Measurements from ENCODE around the gene SUN2. TPM values are rescaled to one million over a fixed set of nuclear protein-coding genes. Genes with fewer than 3 reads are reported as not detected.

Gene SUN2
- total RNA-seq, 4 donors from 2014 or later: 417 to 598 (median 449) TPM

DNA sequence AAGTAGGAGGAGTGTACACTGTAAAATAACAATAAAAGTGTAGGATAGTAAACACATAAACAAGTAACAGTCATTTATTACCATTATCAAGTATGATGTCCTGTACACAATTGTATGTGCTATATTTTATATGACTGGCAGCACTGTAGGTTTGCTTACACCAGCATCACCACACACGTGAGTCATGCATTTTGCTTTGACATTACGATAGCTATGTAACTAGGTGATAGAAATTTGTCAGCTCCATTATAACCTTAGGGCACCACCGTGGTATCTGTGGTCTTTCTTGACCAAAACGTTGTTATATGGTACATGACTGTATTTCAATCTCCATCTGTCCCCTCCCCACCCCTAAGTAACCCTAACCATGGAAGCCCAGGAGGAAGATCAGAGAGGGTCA, 37.0 kb upstream of the SUN2 start:
- Histone ChIP-seq H3K4me1 (peaks cover 29 to 35% (median 31%) of the 10 kb centered on the region in 4 donors), H3K27ac (replicated peaks in 1 of 4) (peak overlapping the region; percentile 84 to 91 (median 86)), H3K9me3 (no peaks in the 10 kb centered on the region), H3K36me3 (peaks cover 0 to 15% (median 10%) of the 10 kb centered on the region in 4 donors), H3K27me3 (no peaks in the 10 kb centered on the region), H3K4me3 (peak overlapping the region in 3 of 4 donors; percentile 73 to 95 (median 87))
- intact Hi-C loops (cut with DNase I): no loop called here
- TF ChIP-seq EP300 (IDR thresholded peaks at IDR 0.05) (no peak), POLR2A (IDR thresholded peaks at IDR 0.05; ENCODE audit: low read depth) (no peak), POLR2AphosphoS5 (IDR thresholded peaks at IDR 0.05) (no peak), CTCF (IDR thresholded peaks at IDR 0.05) (no peak)
- no peak for DNase-seq (ENCODE audit: extremely low spot score)
- WGBS: 61% methylated on average over 4 of the region's 4 CpGs

GRCh38 chr22:38789606-38790005, 33.8 kb upstream of the SUN2 start:
- DNase-seq (ENCODE audit: extremely low spot score): no peak
- Histone ChIP-seq H3K36me3 (peaks cover 0 to 15% (median 10%) of the 10 kb centered on the region in 4 donors), H3K4me3 (no peak overlapping the region), H3K9me3 (no peaks in the 10 kb centered on the region), H3K27ac (replicated peaks in 1 of 4) (peak overlapping the region in 1 of 4 donors; percentile 61), H3K4me1 (peaks cover 47 to 60% (median 57%) of the 10 kb centered on the region in 4 donors), H3K27me3 (no peaks in the 10 kb centered on the region)
- intact Hi-C loops (cut with DNase I): no loop called here
- WGBS: 82% methylated on average over 4 of the region's 4 CpGs
- no peak for TF ChIP-seq CTCF (IDR thresholded peaks at IDR 0.05)
- no peak for TF ChIP-seq POLR2A (IDR thresholded peaks at IDR 0.05; ENCODE audit: low read depth)
- TF ChIP-seq EP300 (IDR thresholded peaks at IDR 0.05): no peak
- TF ChIP-seq POLR2AphosphoS5 (IDR thresholded peaks at IDR 0.05): no peak

DNA sequence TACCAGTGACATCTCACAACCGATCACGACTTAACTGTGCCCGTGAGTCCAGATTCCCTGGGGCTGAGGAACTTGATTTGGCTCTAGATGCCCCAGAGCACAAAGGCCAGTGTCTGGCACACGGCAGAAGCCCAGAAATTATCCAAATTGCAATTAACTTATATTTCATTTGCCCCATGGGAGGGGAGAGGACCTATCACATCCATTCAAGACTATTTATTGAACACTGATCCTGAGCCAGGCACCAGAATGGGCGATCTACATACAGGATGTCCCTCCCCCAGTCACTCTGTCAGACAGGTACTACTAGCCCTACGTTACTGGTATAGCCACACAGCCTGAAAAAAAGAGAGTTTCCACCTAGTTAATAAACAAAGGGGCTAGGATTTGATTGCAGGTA, 33.0 kb upstream of the SUN2 start:
- no peak for DNase-seq (ENCODE audit: extremely low spot score)
- Histone ChIP-seq H3K9me3 (no peaks in the 10 kb centered on the region), H3K4me3 (no peak overlapping the region), H3K4me1 (peaks cover 46 to 55% (median 52%) of the 10 kb centered on the region in 4 donors), H3K27ac (replicated peaks in 1 of 4) (peak overlapping the region; percentile 61 to 78 (median 72)), H3K27me3 (no peaks in the 10 kb centered on the region), H3K36me3 (peaks cover 0 to 15% (median 10%) of the 10 kb centered on the region in 4 donors)
- intact Hi-C loops (cut with DNase I): no loop called here
- WGBS: 58% methylated on average over 6 of the region's 6 CpGs
- no peak for TF ChIP-seq POLR2AphosphoS5 (IDR thresholded peaks at IDR 0.05)
- no peak for TF ChIP-seq POLR2A (IDR thresholded peaks at IDR 0.05; ENCODE audit: low read depth)
- no peak for TF ChIP-seq CTCF (IDR thresholded peaks at IDR 0.05)
- no peak for TF ChIP-seq EP300 (IDR thresholded peaks at IDR 0.05)

GRCh38 chr22:38788021-38788816, 32.4 kb upstream of the SUN2 start:
- no peak for TF ChIP-seq CTCF (IDR thresholded peaks at IDR 0.05)
- peak; percentile 54 to 68 for TF ChIP-seq POLR2AphosphoS5 (IDR thresholded peaks at IDR 0.05)
- H3K27ac ChIP-seq (replicated peaks in 1 of 4): peak overlapping the region; percentile 61 to 78 (median 72)
- intact Hi-C loops (cut with DNase I): no loop called here
- WGBS: 41% methylated on average over 16 of the region's 16 CpGs
- no peaks in the 10 kb centered on the region for H3K9me3 ChIP-seq
- H3K4me1 ChIP-seq: peaks cover 43 to 51% (median 49%) of the 10 kb centered on the region in 4 donors
- no peaks in the 10 kb centered on the region for H3K27me3 ChIP-seq
- no peak for DNase-seq (ENCODE audit: extremely low spot score)
- peaks cover 0 to 15% (median 10%) of the 10 kb centered on the region in 4 donors for H3K36me3 ChIP-seq
- H3K4me3 ChIP-seq: no peak overlapping the region
